Omental fat pad (tissue), 4 donors: ENCODE measurements around the gene ACP2. TPM values are rescaled to one million over a fixed set of nuclear protein-coding genes. Genes with fewer than 3 reads are reported as not detected.

Experiments used
- ATAC-seq: fragments of 150-250 bp; one replicate; pipeline ENCODE4 v1.9.1; 2016; ENCODE audit warnings: mild to moderate bottlenecking, moderate library complexity; ENCODE audit not compliant: low FRiP score
- DNase-seq: peaks from one replicate; pipeline ENCODE4 v3.0.0-alpha.2; 2019; ENCODE audit warnings: low spot score
- total RNA-seq, 4 donors: library from RNA; depleted of rRNA; stranded (reverse); fragments of >200 nt; gene quantifications; one replicate each; pipeline ENCODE4 v1.1.0, GENCODE V29; 2016
- TF ChIP-seq, protein P1 (sequence below), 3 donors: fragments of 450-650 bp; IDR thresholded peaks; one replicate each; pipeline ENCODE4 v1.5.1; 2016 to 2017; ENCODE audit warnings: antibody characterized with exemption in 3 of 3, mild to moderate bottlenecking in 3 of 3, moderate library complexity in 2 of 3

ACP2 gene
- total RNA-seq, 4 donors from 2014 or later: 44.1 to 70.2 (median 55.4) TPM

DNA sequence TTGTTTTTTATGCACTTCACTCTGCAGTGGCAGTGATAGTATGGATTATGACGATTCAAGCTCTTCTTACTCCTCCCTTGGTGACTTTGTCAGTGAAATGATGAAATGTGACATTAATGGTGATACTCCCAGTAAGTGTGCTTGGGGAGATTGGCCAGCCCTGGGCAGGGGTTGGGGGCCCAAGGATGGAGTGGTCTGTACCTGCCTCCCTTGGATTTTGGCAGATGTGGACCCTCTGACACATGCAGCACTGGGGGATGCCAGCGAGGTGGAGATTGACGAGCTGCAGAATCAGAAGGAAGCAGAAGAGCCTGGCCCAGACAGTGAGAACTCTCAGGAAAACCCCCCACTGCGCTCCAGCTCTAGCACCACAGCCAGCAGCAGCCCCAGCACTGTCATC is 35.5 kb upstream of the ACP2 start:
- TF ChIP-seq, protein P1, sequence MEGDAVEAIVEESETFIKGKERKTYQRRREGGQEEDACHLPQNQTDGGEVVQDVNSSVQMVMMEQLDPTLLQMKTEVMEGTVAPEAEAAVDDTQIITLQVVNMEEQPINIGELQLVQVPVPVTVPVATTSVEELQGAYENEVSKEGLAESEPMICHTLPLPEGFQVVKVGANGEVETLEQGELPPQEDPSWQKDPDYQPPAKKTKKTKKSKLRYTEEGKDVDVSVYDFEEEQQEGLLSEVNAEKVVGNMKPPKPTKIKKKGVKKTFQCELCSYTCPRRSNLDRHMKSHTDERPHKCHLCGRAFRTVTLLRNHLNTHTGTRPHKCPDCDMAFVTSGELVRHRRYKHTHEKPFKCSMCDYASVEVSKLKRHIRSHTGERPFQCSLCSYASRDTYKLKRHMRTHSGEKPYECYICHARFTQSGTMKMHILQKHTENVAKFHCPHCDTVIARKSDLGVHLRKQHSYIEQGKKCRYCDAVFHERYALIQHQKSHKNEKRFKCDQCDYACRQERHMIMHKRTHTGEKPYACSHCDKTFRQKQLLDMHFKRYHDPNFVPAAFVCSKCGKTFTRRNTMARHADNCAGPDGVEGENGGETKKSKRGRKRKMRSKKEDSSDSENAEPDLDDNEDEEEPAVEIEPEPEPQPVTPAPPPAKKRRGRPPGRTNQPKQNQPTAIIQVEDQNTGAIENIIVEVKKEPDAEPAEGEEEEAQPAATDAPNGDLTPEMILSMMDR (IDR thresholded peaks at IDR 0.05): no peak
- ATAC-seq (no peak), DNase-seq (no peak)

DNA sequence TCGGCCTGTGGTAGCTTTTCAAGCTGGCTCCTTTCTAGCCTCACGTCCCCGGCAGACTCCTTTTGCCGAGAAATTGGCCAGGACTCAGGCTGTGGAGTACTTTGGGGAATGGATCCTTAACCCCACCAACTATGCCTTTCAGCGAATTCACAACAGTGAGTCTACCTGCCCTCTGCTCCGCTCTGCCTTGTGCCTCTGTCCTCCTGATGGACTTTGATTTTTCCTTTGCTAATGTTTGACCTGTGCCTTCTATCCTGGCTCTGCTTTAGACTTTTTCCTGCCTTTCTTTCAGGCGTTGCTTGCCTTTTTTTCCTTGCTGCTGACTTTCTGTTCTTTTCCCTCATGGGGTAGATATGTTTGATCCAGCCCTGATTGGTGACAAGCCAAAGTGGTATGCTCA is 33.8 kb upstream of the ACP2 start:
- DNase-seq (no peak), ATAC-seq (no peak)
- TF ChIP-seq, protein P1 (IDR thresholded peaks at IDR 0.05): no peak

DNA sequence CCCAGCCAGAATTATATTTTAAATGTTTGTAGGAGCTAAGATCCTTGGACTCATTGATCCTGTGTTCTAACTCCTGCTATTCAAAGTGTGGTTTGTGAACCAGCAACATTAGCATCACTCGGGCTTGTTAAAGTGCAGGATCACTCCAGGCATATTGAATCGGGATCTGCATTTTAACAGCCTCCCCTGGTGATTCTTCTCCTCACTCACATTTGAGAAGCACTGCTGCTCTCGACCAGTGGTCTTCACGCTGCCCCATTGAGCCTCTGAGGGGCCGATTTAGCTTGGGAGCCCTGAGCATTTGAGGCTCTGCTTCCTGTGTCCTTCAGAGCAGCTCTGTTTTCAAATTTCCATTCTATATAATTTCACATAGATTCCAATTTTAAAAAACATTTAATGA is 32.2 kb upstream of the ACP2 start:
- DNase-seq (no peak), ATAC-seq (no peak)
- TF ChIP-seq, protein P1 (IDR thresholded peaks at IDR 0.05): no peak

DNA sequence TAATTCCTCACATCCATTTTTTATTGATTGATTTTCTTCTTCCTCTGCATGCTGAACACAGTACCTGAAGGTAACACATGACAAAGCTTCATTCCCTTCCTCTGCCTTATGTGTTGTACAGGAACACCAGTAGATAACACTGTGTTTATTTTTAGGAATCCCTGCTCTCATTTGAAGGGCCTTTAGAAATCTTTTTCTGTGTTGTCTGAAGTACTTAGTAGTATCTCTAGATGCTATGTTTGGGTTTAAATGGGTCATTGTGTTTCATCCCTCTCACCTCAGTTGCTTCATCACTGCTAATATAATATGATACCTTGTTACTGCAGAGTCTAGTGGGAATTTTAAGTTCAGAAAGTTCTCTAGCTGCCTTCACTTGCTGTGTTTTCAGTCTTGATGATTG is 31.5 kb upstream of the ACP2 start:
- no peak for ATAC-seq
- no peak for DNase-seq
- TF ChIP-seq, protein P1 (IDR thresholded peaks at IDR 0.05): no peak

DNA sequence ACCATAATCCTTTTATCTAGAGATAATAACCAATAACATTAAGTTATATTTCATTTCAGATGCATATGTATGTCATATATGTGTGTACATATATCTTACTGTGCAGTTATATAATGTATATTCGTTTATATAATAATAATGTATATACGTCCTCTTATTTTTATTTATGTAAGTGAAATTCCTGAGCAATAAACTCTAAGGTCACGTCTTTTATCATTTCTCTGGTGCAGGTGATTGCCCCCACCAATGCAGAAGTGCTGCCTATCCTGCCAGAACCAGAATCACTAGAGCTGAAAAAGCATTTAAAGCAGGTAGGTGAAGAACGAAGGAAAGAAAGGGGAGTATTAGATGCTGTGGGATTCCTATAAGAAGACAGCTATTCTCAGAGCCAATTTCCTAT is 30.2 kb upstream of the ACP2 start:
- DNase-seq (no peak), ATAC-seq (no peak)
- TF ChIP-seq, protein P1 (IDR thresholded peaks at IDR 0.05): no peak

DNA sequence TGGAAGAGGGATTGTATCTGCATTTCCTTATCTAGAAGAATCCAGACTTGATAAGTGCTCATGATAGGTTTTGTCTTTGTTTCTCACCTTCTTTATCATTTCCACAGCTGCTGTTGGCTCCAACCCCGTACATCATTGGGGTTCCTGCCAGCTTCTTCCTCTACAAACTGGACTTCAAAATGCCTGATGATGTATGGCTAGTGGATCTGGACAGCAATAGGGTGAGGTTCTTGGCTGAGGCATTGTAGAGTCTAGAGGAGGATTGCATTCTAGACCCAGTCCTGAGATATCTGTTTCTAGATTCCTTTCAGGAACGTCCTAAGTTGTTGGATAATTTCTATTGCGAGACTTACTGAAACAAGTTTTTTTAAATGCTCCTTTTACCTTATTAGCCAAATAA is 29.4 kb upstream of the ACP2 start:
- DNase-seq: no peak

DNA sequence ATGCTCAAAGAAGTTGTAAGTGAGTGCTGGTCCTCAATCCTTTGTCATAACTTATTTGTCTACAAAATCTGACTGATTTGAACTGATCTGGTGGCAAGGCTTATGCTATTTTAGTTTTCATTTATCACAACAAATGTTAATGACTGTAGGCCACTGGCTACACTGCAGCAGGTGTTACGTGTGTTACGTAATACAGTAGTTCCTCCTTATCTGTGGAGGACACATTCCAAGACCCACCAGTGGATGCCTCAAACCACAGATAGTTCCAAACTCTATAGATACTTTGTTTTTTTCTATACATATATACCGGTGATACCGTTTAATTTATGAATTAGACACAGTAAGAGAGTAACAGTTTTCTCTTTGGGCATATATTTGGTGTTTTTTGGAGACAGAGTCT is 28.3 kb upstream of the ACP2 start:
- no peak for ATAC-seq
- TF ChIP-seq, protein P1 (IDR thresholded peaks at IDR 0.05): no peak

More for the DNA sequence above, 29.4 kb upstream of the ACP2 start:
- no peak for ATAC-seq
- TF ChIP-seq, protein P1 (IDR thresholded peaks at IDR 0.05): no peak

More for the DNA sequence above, 28.3 kb upstream of the ACP2 start:
- DNase-seq: no peak
